Pancreas (tissue), 10 donors: ENCODE measurements around the gene UBE3D. TPM values are rescaled to one million over a fixed set of nuclear protein-coding genes. Genes with fewer than 3 reads are reported as not detected.

Experiments used
- ATAC-seq, 4 donors: fragments of 200-7000 bp; cut with Tn5 transposase; one replicate each; pipeline versions ENCODE4 v1.8.0 to v1.9.1; 2020; ENCODE audit warnings: mild to moderate bottlenecking in 4 of 4, moderate library complexity in 4 of 4
- DNase-seq, 6 donors: peaks; one replicate each; pipeline ENCODE4 v3.0.0-alpha.2; 2020
- FAIRE-seq: peaks from 2 replicates; lab custom pipeline; 2012; peaks lifted over from hg19 to GRCh38; lab: Jason Lieb, UNC
- H3K27ac ChIP-seq, 4 donors: fragments of 200-600 bp; sonication (generic); 1 replicate in 3 of 4; 2 replicates in 1 of 4; pipeline versions ENCODE4 v1.5.0 to v1.8.0; 2020
- H3K27me3 ChIP-seq, 4 donors: fragments of 200-600 bp; one replicate each; pipeline ENCODE4 v1.8.0; 2021
- H3K36me3 ChIP-seq, 3 donors: fragments of 200-600 bp; sonication (generic) in 1 of 3; one replicate each; pipeline versions ENCODE4 v1.5.0 to v1.8.0; 2020 to 2021
- H3K4me1 ChIP-seq, 3 donors: fragments of 200-600 bp; one replicate each; pipeline ENCODE4 v1.8.0; 2021
- H3K4me3 ChIP-seq, 4 donors: fragments of 200-600 bp; sonication (generic) in 2 of 4; one replicate each; pipeline versions ENCODE4 v1.5.0 to v1.8.0; 2020 to 2021
- H3K9me3 ChIP-seq, 4 donors: fragments of 200-600 bp; one replicate each; pipeline ENCODE4 v1.8.0; 2021
- WGBS, 2 donors: extraction: QIAGEN DNeasy Blood & Tissue Kit; methylation state at CpG; one replicate each; pipeline ENCODE4 v1.1.7; 2013; 5-methylcytosine and 5-hydroxymethylcytosine counted together
- intact Hi-C, 3 donors: fragments of 100-400 bp; cut with DNase I; formaldehyde crosslinking; loops; one replicate each; pipeline versions ENCODE4 v1.11.1 to v1.14.2; 2022
- polyA plus RNA-seq, 2 donors: library from polyadenylated mRNA; stranded (reverse); fragments of 200-250 nt; gene quantifications; one replicate each; pipeline ENCODE4 v1.2.3, GENCODE V29; 2013
- total RNA-seq, 6 donors: library from RNA; stranded (reverse); fragmentation: NEBNext Ultra II Directional in 4 of 6; extraction: Animal tissue kit (Norgen Biotek cat#: 25700) in 4 of 6; gene quantifications; one replicate each; pipeline versions ENCODE4 v1.2.1 to v1.2.4, GENCODE V29; 2021 to 2023
- TF ChIP-seq, protein P1 (sequence below), 4 donors: fragments of 200-600 bp; sonication (generic) in 3 of 4; IDR thresholded peaks; one replicate each; pipeline versions ENCODE4 v1.5.0 to v1.8.0; 2021; ENCODE audit warnings: antibody characterized with exemption in 4 of 4
- donor health status: healthy with polysubstance abuse.
- donor health status: DM: no; HTN: no; CAD: no; lungs with moderate emphysema.
- donor health status: DM: no; HTN: no; CAD: no.
- donor health status: control.
- donor health status: control.
- donor health status: Bipolar disorder and iron deficiency.
- donor health status: DM: yes; HTN: yes; CAD: no.
- donor health status: DM: no; HTN: no; CAD: no.
- donor health status: DM: no; HTN: no; CAD: no.
- donor health status: DM: yes; HTN: yes; CAD: no.

The UBE3D gene
- total and polyA plus RNA-seq, 8 donors = 3.2 to 6.9 (median 4.1) TPM

DNA sequence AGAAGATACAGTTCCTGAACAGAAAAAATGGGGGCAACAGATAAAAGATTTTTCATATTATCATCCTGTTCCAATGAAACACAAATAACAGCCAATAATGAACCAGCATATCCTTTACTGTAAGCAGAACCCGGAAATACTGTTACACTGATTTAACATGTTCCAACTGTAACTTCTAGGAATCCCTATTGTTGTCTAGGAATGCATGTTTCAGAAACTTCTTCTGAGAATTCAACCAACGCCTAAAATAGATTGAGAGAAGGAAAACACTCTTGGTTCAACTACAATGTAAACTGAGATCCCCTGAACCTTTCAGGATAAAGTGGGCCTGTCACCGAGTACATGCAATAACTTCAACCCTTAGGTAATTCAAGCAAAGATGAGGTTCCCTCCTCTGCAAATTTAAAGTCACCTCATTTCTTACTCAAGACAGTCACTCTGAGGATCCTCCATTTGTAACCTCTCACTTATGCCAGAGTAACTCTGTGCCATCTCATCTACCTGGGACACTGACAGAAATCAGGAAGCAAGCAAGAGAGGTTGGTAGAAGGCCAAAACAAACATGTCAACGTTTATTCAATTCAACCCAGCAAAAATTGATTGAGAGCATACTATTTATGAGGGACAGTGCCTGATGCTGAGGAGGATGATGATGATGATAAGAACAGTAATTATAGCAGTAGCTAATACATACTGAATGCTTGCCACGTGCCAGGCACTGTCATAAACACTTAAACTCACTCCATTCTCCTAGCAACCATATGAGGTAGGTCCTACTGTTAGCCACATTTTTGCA lies 14.1 kb downstream of the UBE3D start:
- TF ChIP-seq, protein P1, sequence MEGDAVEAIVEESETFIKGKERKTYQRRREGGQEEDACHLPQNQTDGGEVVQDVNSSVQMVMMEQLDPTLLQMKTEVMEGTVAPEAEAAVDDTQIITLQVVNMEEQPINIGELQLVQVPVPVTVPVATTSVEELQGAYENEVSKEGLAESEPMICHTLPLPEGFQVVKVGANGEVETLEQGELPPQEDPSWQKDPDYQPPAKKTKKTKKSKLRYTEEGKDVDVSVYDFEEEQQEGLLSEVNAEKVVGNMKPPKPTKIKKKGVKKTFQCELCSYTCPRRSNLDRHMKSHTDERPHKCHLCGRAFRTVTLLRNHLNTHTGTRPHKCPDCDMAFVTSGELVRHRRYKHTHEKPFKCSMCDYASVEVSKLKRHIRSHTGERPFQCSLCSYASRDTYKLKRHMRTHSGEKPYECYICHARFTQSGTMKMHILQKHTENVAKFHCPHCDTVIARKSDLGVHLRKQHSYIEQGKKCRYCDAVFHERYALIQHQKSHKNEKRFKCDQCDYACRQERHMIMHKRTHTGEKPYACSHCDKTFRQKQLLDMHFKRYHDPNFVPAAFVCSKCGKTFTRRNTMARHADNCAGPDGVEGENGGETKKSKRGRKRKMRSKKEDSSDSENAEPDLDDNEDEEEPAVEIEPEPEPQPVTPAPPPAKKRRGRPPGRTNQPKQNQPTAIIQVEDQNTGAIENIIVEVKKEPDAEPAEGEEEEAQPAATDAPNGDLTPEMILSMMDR (IDR thresholded peaks at IDR 0.05) = no peak
- peak in 2 of 4 donors; percentile 23 to 48 for ATAC-seq
- 53 to 55% methylated on average over 5 of the region's 5 CpGs for WGBS, 2 donors
- Histone ChIP-seq H3K9me3 (no peaks in the 10 kb centered on the region), H3K4me1 (no peaks in the 10 kb centered on the region), H3K4me3 (no peak overlapping the region), H3K36me3 (no peaks in the 10 kb centered on the region), H3K27me3 (no peaks in the 10 kb centered on the region), H3K27ac (no peak overlapping the region)
- intact Hi-C loops = loop anchor here in 1 of 3 donors (5.0 kb wide), 1 partner anchor 779 kb away; no protein-coding TSS in a partner anchor
- FAIRE-seq = no peak
- DNase-seq = no peak

- no peaks in the 10 kb centered on the region for H3K9me3 ChIP-seq
- no peaks in the 10 kb centered on the region for H3K36me3 ChIP-seq
- intact Hi-C loops = no loop called here
- DNase-seq = peak in 1 of 6 donors; percentile 9
- WGBS, 2 donors = 68 to 76% methylated on average over 7 of the region's 7 CpGs
- H3K27ac ChIP-seq = no peak overlapping the region
- H3K27me3 ChIP-seq = no peaks in the 10 kb centered on the region
- no peak overlapping the region for H3K4me3 ChIP-seq
- TF ChIP-seq, protein P1 (IDR thresholded peaks at IDR 0.05) = no peak
- ATAC-seq = peak in 3 of 4 donors; percentile 43 to 83 (median 55)
- H3K4me1 ChIP-seq = no peaks in the 10 kb centered on the region
- no peak for FAIRE-seq
Observed at GRCh38 chr6:83047065-83047754, 18.4 kb downstream of the UBE3D start.

DNA sequence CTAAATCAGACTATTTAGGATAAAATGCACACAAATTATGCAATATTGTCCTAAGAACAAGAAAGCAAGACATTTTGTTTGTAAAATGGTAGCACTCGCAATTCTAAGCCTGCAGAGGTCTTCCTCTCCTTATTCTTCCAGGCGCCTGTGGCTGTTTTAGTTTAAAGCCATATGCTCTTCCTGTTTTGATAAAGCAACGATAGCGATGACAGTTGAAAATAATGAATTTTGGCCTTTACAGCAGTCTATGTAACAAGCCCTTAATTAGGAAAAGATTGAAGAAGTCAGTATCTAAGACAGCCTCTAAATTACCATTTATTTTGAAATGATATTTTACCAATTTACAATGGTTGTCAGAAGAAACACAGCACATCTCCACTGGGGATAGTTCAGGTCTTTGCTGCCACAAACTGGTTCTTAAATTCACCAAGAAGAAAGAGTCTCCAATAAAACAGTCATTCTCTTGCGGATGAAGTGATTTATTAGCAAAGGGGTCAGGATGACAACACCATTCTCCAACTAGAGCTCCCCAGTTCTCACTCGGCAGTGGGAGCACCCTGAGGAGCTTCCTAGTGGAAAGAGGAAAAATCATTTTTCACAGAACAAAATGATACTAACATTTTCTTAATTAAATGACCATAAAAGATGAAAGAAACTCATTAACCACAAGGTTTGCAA lies 21.4 kb downstream of the UBE3D start:
- intact Hi-C loops = no loop called here
- no peak for DNase-seq
- TF ChIP-seq, protein P1 (IDR thresholded peaks at IDR 0.05) = no peak
- 91 to 96% methylated on average over 6 of the region's 6 CpGs for WGBS, 2 donors
- Histone ChIP-seq H3K27me3 (no peaks in the 10 kb centered on the region), H3K27ac (no peak overlapping the region), H3K36me3 (no peaks in the 10 kb centered on the region), H3K4me1 (no peaks in the 10 kb centered on the region), H3K9me3 (no peaks in the 10 kb centered on the region), H3K4me3 (no peak overlapping the region)
- no peak for ATAC-seq
- FAIRE-seq = no peak

DNA sequence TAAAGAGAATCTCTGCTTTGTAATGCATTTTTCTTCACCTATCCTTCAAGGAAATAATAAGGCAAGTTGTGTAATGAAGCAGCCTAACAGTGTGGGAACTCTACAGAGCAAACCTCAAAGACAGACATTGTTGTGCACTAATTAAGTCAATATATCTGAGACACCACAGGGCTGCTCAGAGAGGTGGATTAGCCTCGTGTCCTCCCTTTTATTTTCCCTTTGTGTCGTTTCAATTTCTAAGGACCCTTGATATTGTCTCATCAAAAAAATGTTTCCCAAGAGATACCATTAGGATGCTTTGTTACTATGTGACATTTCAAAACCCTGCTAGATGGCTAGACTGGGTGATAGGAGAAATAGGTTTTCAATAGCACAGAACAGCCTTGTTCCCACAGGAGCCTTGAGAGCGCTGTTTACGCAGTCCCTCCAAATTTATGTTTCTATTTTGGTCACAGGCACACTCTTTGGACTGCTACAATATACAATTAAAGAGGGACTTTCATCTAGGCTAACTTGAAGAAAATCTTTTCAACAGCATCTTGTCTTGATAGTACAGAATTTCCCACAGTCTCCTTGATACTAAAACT lies 23.1 kb downstream of the UBE3D start:
- H3K4me3 ChIP-seq = no peak overlapping the region
- WGBS, 2 donors = 83 to 85% methylated on average over 4 of the region's 4 CpGs
- no peaks in the 10 kb centered on the region for H3K9me3 ChIP-seq
- H3K27ac ChIP-seq = no peak overlapping the region
- TF ChIP-seq, protein P1 (IDR thresholded peaks at IDR 0.05) = no peak
- H3K4me1 ChIP-seq = no peaks in the 10 kb centered on the region
- no peaks in the 10 kb centered on the region for H3K36me3 ChIP-seq
- H3K27me3 ChIP-seq = no peaks in the 10 kb centered on the region
- DNase-seq = no peak
- FAIRE-seq = no peak
- intact Hi-C loops = no loop called here
- ATAC-seq = no peak
